ENCODE data around the gene S100A1.
A peak's percentile ranks its signal among the peaks of the same experiment; 100 is the strongest.

Gene S100A1

DNA sequence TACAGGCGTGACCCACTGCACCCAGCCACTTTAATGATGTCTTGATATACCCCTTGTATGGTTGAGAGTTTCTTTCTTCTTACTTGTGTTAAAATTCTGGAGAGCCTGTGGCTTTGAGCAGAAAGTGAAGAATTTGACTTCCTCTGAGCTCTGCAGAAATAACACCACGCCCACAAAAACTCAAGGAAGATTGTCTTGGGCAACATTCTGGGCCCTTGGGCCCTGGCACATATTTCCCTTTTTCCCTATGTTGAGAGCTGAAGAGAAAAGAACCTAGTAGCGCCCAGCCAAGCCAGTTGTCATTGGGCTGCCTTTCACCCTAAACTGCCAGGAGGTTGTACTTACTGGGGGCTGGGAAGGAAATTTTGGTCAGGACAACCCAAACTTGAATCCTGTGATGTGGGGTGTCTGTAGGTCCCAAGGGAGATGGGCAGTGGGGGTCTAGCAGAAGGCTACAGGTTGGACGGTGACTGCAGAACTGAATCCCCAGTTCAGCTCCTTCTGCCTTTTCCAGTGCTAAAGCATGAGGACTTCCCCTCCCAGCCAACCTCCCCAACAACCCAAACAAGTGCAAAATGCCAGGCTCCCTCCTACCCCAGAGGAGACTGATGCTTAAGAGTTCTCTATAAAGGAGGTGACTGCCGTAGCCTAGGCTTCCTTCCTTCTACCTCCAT, 18.6 kb downstream of the S100A1 start:
- ChIA-PET POLR2A (interaction anchor here (0.8 to 3.7 kb wide), 6 partner anchors 9 to 81 kb away, joined by 3 to 41 read pairs (median 5); partner anchors contain the start of genes CHTOP, INTS3 and S100A13), CTCF (no interaction called here)
- TF ChIP-seq ELF4 (IDR thresholded peaks at IDR 0.05) (no peak), FOXA1 (IDR thresholded peaks at IDR 0.05) (no peak), TARDBP (IDR thresholded peaks at IDR 0.05) (no peak), NFRKB (IDR thresholded peaks at IDR 0.05) (no peak), CTBP1 (IDR thresholded peaks at IDR 0.05; ENCODE audit: borderline replicate concordance) (no peak), ZNF384 (IDR thresholded peaks at IDR 0.05) (no peak), LEF1 (IDR thresholded peaks at IDR 0.05; ENCODE audit: borderline replicate concordance) (no peak), ARNT (IDR thresholded peaks at IDR 0.05) (no peak), HDGF (IDR thresholded peaks at IDR 0.05; ENCODE audit: borderline replicate concordance) (no peak), BHLHE40 (IDR thresholded peaks at IDR 0.05; ENCODE audit: borderline replicate concordance) (no peak), FOXK2 (IDR thresholded peaks at IDR 0.05) (no peak), L3MBTL2 (conservative IDR thresholded peaks at IDR 0.05) (no peak), SUZ12 (IDR thresholded peaks at IDR 0.05) (no peak)
- TF ChIP-seq, protein P1, sequence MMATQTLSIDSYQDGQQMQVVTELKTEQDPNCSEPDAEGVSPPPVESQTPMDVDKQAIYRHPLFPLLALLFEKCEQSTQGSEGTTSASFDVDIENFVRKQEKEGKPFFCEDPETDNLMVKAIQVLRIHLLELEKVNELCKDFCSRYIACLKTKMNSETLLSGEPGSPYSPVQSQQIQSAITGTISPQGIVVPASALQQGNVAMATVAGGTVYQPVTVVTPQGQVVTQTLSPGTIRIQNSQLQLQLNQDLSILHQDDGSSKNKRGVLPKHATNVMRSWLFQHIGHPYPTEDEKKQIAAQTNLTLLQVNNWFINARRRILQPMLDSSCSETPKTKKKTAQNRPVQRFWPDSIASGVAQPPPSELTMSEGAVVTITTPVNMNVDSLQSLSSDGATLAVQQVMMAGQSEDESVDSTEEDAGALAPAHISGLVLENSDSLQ (IDR thresholded peaks at IDR 0.05) = no peak
- no peak for DNase-seq (ENCODE audit: extremely low spot score)

DNA sequence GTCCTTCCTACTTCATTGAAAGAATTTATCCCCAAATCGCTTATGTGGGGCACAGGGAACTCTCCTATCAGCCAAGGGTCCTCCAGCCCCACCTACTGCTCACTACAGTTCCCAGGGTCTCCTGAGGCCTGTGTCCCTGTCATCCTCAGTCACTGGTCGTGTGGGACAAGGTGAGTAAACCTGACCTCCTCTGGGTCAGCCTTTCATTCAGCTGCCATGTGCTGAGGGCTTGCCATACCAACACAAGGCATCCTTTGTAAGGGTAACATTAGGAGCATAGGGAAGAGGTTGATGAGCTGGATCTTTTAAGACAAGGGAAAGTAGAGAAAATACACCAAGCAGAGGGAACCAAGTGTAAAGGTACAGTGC, 19.1 kb downstream of the S100A1 start:
- ChIA-PET CTCF (no interaction called here), POLR2A (interaction anchor here (0.8 to 3.7 kb wide), 8 partner anchors 9 to 80 kb away, joined by 3 to 41 read pairs (median 4); partner anchors contain the start of gene CHTOP)
- TF ChIP-seq SP1 (IDR thresholded peaks at IDR 0.05) (no peak), ELF4 (IDR thresholded peaks at IDR 0.05) (peak; percentile 44; the same call in 1 of the 2 replicates)
- no peak for DNase-seq (ENCODE audit: extremely low spot score)

DNA sequence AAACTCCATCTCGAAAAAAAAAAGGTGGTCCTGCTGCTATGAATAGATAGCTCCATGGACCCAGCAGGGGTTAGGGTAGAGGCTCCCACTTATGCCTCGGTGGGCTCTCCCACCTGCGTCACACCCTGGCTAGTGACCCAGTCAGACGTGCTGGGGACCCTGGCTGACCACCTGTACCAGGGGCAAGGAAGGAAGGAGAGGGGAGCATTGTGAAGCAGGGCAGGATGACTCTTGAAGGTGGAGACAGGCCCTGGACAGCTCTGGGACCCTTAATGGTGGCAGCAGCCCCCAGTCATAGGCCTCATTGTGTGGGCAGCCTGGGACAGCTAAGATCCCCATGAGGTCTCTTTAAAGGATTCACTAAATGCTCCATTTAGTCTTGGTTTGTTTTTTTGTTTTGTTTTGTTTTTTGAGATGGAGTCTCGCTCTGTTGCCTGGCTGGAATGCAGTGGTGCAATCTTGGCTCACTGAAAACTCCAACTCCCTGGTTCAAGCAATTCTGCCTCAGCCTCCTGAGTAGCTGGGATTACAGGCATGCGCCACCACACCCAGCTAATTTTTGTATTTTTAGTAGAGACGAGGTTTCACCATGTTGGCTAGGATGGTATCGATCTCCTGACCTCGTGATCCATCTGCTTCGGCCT, 19.9 kb downstream of the S100A1 start:
- TF ChIP-seq LEF1 (IDR thresholded peaks at IDR 0.05; ENCODE audit: borderline replicate concordance) (no peak), HDGF (IDR thresholded peaks at IDR 0.05; ENCODE audit: borderline replicate concordance) (no peak), FOXA1 (IDR thresholded peaks at IDR 0.05) (no peak)
- ChIA-PET POLR2A (interaction anchor here (1.0 to 3.7 kb wide), 6 partner anchors 11 to 79 kb away, joined by 4 to 41 read pairs (median 4); partner anchors contain the start of gene CHTOP), CTCF (interaction anchor here (0.8 kb wide), 1 partner anchor 21 kb away, joined by 3 read pairs; the partner anchor contains the start of gene S100A13)
- no peak for DNase-seq (ENCODE audit: extremely low spot score)

DNA sequence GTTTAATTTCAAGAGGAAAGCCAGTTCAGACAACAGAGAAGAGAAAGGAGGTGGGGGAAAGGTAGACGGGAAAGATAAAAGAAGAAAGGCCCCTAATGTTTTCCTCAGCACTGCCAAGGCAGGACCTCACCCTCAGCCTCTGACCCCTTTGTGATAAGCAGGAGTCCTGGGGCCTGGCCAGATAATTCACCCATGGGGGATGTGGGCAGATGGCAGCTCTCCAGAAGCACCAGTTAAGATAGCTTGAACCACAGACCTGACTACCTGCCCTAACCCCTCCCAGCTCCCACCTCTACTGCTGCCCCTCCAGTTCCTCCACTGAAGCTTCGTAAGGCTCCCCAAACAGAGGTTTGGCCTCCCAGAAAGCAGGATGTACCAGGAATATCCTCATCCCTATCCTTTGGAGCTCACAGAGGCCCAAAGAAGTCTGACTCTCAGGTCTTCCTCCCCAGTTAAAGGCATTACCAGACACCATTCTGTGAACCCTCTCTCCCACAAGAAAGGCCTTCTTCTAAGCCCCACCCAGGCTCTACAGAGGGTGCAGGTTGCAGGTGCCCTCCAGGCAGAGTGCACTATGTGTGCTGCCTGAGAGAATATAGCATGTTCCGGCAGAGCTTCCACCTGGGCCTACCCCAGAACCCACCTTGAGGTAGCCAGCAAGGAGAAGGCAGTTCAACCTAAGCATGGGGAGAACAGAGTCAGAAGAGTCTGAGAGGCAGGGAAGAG, 21.1 kb downstream of the S100A1 start:
- POLR2A ChIA-PET = interaction anchor here (0.5 to 3.7 kb wide), 2 partner anchors 15 to 144 kb away, joined by 3 to 41 read pairs; partner anchors contain the start of gene CHTOP
- TF ChIP-seq TARDBP (IDR thresholded peaks at IDR 0.05) (no peak), NFRKB (IDR thresholded peaks at IDR 0.05) (no peak), HDGF (IDR thresholded peaks at IDR 0.05; ENCODE audit: borderline replicate concordance) (no peak), CTBP1 (IDR thresholded peaks at IDR 0.05; ENCODE audit: borderline replicate concordance) (no peak), ARNT (IDR thresholded peaks at IDR 0.05) (no peak), FOXM1 (IDR thresholded peaks at IDR 0.05; ENCODE audit: borderline replicate concordance) (no peak), FOXA1 (IDR thresholded peaks at IDR 0.05) (no peak), SUZ12 (IDR thresholded peaks at IDR 0.05) (no peak), ELF4 (IDR thresholded peaks at IDR 0.05) (no peak), BHLHE40 (IDR thresholded peaks at IDR 0.05; ENCODE audit: borderline replicate concordance) (no peak), FOXK2 (IDR thresholded peaks at IDR 0.05) (no peak), ZNF384 (IDR thresholded peaks at IDR 0.05) (no peak), L3MBTL2 (conservative IDR thresholded peaks at IDR 0.05) (no peak), SP1 (IDR thresholded peaks at IDR 0.05) (no peak)
- TF ChIP-seq, protein P1 (IDR thresholded peaks at IDR 0.05) = no peak
- no peak for DNase-seq (ENCODE audit: extremely low spot score)
- CTCF ChIA-PET = no interaction called here

DNA sequence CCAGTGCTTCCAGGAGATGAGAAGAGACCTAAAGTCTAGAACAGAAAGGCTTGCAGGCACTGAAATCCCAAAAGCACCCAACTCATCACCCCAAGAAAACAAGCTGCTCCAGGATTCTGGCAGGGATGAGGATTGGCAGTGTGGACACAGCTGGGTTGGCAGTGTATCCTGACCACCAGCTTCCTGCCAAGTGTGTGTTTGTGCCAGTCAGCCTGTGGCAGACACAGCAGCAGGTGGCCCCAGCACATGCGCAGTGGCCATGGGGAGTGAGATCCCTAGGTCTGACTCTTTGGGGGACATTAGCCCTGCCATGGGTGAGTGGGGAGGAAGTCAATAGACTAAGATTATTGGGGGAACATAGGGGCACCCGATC, 21.6 kb downstream of the S100A1 start:
- ChIA-PET CTCF (no interaction called here), POLR2A (interaction anchor here (3.7 kb wide), 1 partner anchor 15 kb away, joined by 41 read pairs; the partner anchor contains the start of gene CHTOP)
- no peak for TF ChIP-seq FOXM1 (IDR thresholded peaks at IDR 0.05; ENCODE audit: borderline replicate concordance)
- no peak for TF ChIP-seq SP1 (IDR thresholded peaks at IDR 0.05)
- no peak for TF ChIP-seq BHLHE40 (IDR thresholded peaks at IDR 0.05; ENCODE audit: borderline replicate concordance)
- TF ChIP-seq LEF1 (IDR thresholded peaks at IDR 0.05; ENCODE audit: borderline replicate concordance) = no peak
- no peak for TF ChIP-seq ZNF384 (IDR thresholded peaks at IDR 0.05)
- no peak for TF ChIP-seq ELF4 (IDR thresholded peaks at IDR 0.05)
- no peak for TF ChIP-seq L3MBTL2 (conservative IDR thresholded peaks at IDR 0.05)
- no peak for TF ChIP-seq SUZ12 (IDR thresholded peaks at IDR 0.05)
- no peak for TF ChIP-seq NFRKB (IDR thresholded peaks at IDR 0.05)
- TF ChIP-seq FOXK2 (IDR thresholded peaks at IDR 0.05) = no peak
- TF ChIP-seq, protein P1 (IDR thresholded peaks at IDR 0.05) = no peak
- no peak for TF ChIP-seq HDGF (IDR thresholded peaks at IDR 0.05; ENCODE audit: borderline replicate concordance)
- no peak for TF ChIP-seq TARDBP (IDR thresholded peaks at IDR 0.05)
- TF ChIP-seq FOXA1 (IDR thresholded peaks at IDR 0.05) = no peak
- TF ChIP-seq CTBP1 (IDR thresholded peaks at IDR 0.05; ENCODE audit: borderline replicate concordance) = no peak
- TF ChIP-seq ARNT (IDR thresholded peaks at IDR 0.05) = no peak
- DNase-seq (ENCODE audit: extremely low spot score) = no peak

Measured in HEK293T (cell line).